HEK293 (cell line): Measurements from ENCODE around the gene ZNF664.

Experiments used
- CTCF ChIA-PET: fragments of 350-600 bp; formaldehyde crosslinking; extraction: SDS; loops from one replicate; lab custom pipeline; 2021; ENCODE audit warnings: antibody characterized with exemption; lab: Yijun Ruan, JAX
- POLR2A ChIA-PET: fragments of 300-600 bp; formaldehyde crosslinking; extraction: SDS; loops from one replicate; lab custom pipeline; 2020; ENCODE audit warnings: antibody characterized with exemption, inconsistent platforms; lab: Yijun Ruan, JAX
- H3K27ac ChIP-seq: fragments of 200-500 bp; sonication (Bioruptor generic); 2 replicates; pipeline ENCODE4 v1.5.1; 2014; ENCODE audit warnings: low read depth, low read length, control low read depth, inconsistent platforms; ENCODE audit errors: extremely low read depth
- H3K36me3 ChIP-seq, 2 experiments: fragments of 200-500 bp in 1 of 2; sonication (Bioruptor generic) in 1 of 2; 1 replicate in 1 of 2; 2 replicates in 1 of 2; pipeline ENCODE4 v1.5.1; 2014 to 2017; ENCODE audit warnings: inconsistent platforms in 2 of 2, low read length in 2 of 2; ENCODE audit not compliant: control insufficient read depth in 2 of 2, insufficient read depth in 1 of 2
- H3K4me1 ChIP-seq: fragments of 200-500 bp; sonication (Bioruptor generic); 2 replicates; pipeline ENCODE4 v1.5.1; 2014; ENCODE audit warnings: mild to moderate bottlenecking, low read length, inconsistent platforms; ENCODE audit not compliant: control insufficient read depth, insufficient read depth
- H3K4me3 ChIP-seq: 2 replicates; pipeline ENCODE4 v1.5.1; 2011; ENCODE audit warnings: low read depth, mild to moderate bottlenecking, control low read depth, low read length, moderate library complexity
- H3K9me3 ChIP-seq: fragments of 200-500 bp; sonication (Bioruptor generic); 2 replicates; pipeline ENCODE4 v1.5.1; 2014; ENCODE audit warnings: low read depth, low read length, inconsistent platforms; ENCODE audit not compliant: control insufficient read depth, insufficient read depth
- KLF1 ChIP-seq: fragments of 450-650 bp; formaldehyde crosslinking; IDR thresholded peaks from 2 replicates; pipeline ENCODE4 v1.5.1; 2016; ENCODE audit warnings: missing biosample characterization, missing genetic modification characterization
- KLF9 ChIP-seq: fragments of 450-650 bp; formaldehyde crosslinking; IDR thresholded peaks from 2 replicates; pipeline ENCODE4 v1.5.1; 2016; ENCODE audit warnings: missing biosample characterization, missing genetic modification characterization, low read depth
- REPIN1 ChIP-seq: fragments of 450-650 bp; formaldehyde crosslinking; IDR thresholded peaks from 2 replicates; pipeline ENCODE4 v1.5.1; 2017; ENCODE audit warnings: missing biosample characterization, missing genetic modification characterization, low read depth
- SP3 ChIP-seq: fragments of 450-650 bp; formaldehyde crosslinking; IDR thresholded peaks from 2 replicates; pipeline ENCODE4 v1.5.1; 2016; ENCODE audit warnings: missing biosample characterization, missing genetic modification characterization
- ZBTB20 ChIP-seq: fragments of 450-650 bp; formaldehyde crosslinking; IDR thresholded peaks from 2 replicates; pipeline ENCODE4 v1.5.1; 2016; ENCODE audit warnings: missing biosample characterization, missing genetic modification characterization
- ZIC2 ChIP-seq: fragments of 450-650 bp; formaldehyde crosslinking; IDR thresholded peaks from 2 replicates; pipeline ENCODE4 v1.5.1; 2016; ENCODE audit warnings: missing biosample characterization, missing genetic modification characterization
- ZNF239 ChIP-seq: fragments of 450-650 bp; formaldehyde crosslinking; IDR thresholded peaks from 2 replicates; pipeline ENCODE4 v1.5.1; 2016; ENCODE audit warnings: missing biosample characterization, missing genetic modification characterization
- ZNF248 ChIP-seq: fragments of 450-650 bp; formaldehyde crosslinking; IDR thresholded peaks from 2 replicates; pipeline ENCODE4 v1.5.1; 2017; ENCODE audit warnings: missing biosample characterization, missing genetic modification characterization
- ZNF266 ChIP-seq: fragments of 450-650 bp; formaldehyde crosslinking; IDR thresholded peaks from 2 replicates; pipeline ENCODE4 v1.5.1; 2016; ENCODE audit warnings: missing biosample characterization, missing genetic modification characterization, low read depth
- ZNF324 ChIP-seq: fragments of 450-650 bp; formaldehyde crosslinking; IDR thresholded peaks from 2 replicates; pipeline ENCODE4 v1.5.1; 2016; ENCODE audit warnings: missing biosample characterization, missing genetic modification characterization
- ZNF391 ChIP-seq: fragments of 450-650 bp; formaldehyde crosslinking; IDR thresholded peaks from 2 replicates; pipeline ENCODE4 v1.5.1; 2016; ENCODE audit warnings: low read depth, missing biosample characterization, missing genetic modification characterization, borderline replicate concordance
- ZNF416 ChIP-seq: fragments of 450-650 bp; formaldehyde crosslinking; IDR thresholded peaks from 2 replicates; pipeline ENCODE4 v1.5.1; 2016; ENCODE audit warnings: missing biosample characterization, missing genetic modification characterization
- ZNF549 ChIP-seq: fragments of 450-650 bp; IDR thresholded peaks from 2 replicates; pipeline ENCODE4 v1.5.1; 2018; ENCODE audit warnings: missing biosample characterization, missing genetic modification characterization, mild to moderate bottlenecking, inconsistent platforms, moderate library complexity
- ZNF701 ChIP-seq: fragments of 450-650 bp; formaldehyde crosslinking; IDR thresholded peaks from 2 replicates; pipeline ENCODE4 v1.5.1; 2016; ENCODE audit warnings: missing biosample characterization, missing genetic modification characterization
- ZNF707 ChIP-seq: fragments of 450-650 bp; formaldehyde crosslinking; IDR thresholded peaks from 2 replicates; pipeline ENCODE4 v1.5.1; 2016; ENCODE audit warnings: missing biosample characterization, missing genetic modification characterization
- ZNF777 ChIP-seq: fragments of 450-650 bp; formaldehyde crosslinking; IDR thresholded peaks from 2 replicates; pipeline ENCODE4 v1.5.1; 2017; ENCODE audit warnings: missing biosample characterization, missing genetic modification characterization, borderline replicate concordance
- TF ChIP-seq, protein P1 (sequence below): fragments of 450-650 bp; formaldehyde crosslinking; IDR thresholded peaks from 2 replicates; pipeline ENCODE4 v1.5.1; 2016; ENCODE audit warnings: missing biosample characterization, missing genetic modification characterization
- TF ChIP-seq, protein P2 (sequence below): IDR thresholded peaks from 2 replicates; pipeline ENCODE4 v1.6.1; 2011; ENCODE audit warnings: mild to moderate bottlenecking, low read depth, low read length, borderline replicate concordance
- TF ChIP-seq, protein P3 (sequence below): fragments of 450-650 bp; formaldehyde crosslinking; conservative IDR thresholded peaks from 2 replicates; pipeline ENCODE4 v1.5.1; 2016; ENCODE audit warnings: low read depth, missing biosample characterization, missing genetic modification characterization
- TF ChIP-seq, protein P4 (sequence below): fragments of 450-650 bp; formaldehyde crosslinking; IDR thresholded peaks from 2 replicates; pipeline ENCODE4 v1.5.1; 2016; ENCODE audit warnings: missing biosample characterization, missing genetic modification characterization
- TF ChIP-seq, protein P5 (sequence below): fragments of 450-650 bp; formaldehyde crosslinking; IDR thresholded peaks from 2 replicates; pipeline ENCODE4 v1.5.1; 2017; ENCODE audit warnings: missing biosample characterization, missing genetic modification characterization

Gene ZNF664

DNA sequence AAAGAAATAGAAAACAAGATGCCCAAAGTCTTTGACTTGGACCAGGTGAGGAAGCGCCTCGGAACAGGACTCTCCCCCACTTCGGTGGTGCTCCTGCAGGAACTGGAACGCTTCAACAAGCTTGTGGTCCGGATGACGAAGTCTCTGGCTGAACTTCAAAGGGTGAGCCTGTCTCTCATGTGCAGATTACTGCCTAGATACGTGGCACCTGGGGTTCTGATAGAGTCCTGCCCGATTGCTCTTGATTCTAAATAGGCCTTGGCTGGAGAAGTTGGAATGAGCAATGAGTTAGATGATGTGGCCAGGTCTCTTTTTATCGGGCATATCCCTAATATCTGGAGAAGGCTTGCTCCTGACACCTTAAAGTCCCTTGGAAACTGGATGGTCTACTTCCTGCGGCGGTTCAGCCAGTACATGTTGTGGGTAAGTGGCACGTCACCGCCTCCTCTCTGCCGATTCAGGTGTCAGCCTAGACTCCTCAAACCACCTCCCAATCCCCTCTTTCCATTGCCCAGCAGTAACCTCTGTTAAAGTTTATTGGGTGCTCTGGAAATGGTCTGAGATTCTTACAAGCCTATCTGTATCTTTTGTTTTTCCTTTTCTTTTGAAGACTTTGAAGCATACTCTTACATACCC lies 41.2 kb upstream of the ZNF664 start (continued):
- TF ChIP-seq, protein P1, sequence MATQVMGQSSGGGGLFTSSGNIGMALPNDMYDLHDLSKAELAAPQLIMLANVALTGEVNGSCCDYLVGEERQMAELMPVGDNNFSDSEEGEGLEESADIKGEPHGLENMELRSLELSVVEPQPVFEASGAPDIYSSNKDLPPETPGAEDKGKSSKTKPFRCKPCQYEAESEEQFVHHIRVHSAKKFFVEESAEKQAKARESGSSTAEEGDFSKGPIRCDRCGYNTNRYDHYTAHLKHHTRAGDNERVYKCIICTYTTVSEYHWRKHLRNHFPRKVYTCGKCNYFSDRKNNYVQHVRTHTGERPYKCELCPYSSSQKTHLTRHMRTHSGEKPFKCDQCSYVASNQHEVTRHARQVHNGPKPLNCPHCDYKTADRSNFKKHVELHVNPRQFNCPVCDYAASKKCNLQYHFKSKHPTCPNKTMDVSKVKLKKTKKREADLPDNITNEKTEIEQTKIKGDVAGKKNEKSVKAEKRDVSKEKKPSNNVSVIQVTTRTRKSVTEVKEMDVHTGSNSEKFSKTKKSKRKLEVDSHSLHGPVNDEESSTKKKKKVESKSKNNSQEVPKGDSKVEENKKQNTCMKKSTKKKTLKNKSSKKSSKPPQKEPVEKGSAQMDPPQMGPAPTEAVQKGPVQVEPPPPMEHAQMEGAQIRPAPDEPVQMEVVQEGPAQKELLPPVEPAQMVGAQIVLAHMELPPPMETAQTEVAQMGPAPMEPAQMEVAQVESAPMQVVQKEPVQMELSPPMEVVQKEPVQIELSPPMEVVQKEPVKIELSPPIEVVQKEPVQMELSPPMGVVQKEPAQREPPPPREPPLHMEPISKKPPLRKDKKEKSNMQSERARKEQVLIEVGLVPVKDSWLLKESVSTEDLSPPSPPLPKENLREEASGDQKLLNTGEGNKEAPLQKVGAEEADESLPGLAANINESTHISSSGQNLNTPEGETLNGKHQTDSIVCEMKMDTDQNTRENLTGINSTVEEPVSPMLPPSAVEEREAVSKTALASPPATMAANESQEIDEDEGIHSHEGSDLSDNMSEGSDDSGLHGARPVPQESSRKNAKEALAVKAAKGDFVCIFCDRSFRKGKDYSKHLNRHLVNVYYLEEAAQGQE (tag by site-specific recombination) = no peak
- no peak for TF ChIP-seq ZNF777 (tag by site-specific recombination)
- TF ChIP-seq, protein P2, sequence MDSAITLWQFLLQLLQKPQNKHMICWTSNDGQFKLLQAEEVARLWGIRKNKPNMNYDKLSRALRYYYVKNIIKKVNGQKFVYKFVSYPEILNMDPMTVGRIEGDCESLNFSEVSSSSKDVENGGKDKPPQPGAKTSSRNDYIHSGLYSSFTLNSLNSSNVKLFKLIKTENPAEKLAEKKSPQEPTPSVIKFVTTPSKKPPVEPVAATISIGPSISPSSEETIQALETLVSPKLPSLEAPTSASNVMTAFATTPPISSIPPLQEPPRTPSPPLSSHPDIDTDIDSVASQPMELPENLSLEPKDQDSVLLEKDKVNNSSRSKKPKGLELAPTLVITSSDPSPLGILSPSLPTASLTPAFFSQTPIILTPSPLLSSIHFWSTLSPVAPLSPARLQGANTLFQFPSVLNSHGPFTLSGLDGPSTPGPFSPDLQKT = no peak
- no peak for TF ChIP-seq ZIC2 (tag by site-specific recombination)
- no peak for TF ChIP-seq KLF9 (tag by site-specific recombination)
- TF ChIP-seq, protein P3, sequence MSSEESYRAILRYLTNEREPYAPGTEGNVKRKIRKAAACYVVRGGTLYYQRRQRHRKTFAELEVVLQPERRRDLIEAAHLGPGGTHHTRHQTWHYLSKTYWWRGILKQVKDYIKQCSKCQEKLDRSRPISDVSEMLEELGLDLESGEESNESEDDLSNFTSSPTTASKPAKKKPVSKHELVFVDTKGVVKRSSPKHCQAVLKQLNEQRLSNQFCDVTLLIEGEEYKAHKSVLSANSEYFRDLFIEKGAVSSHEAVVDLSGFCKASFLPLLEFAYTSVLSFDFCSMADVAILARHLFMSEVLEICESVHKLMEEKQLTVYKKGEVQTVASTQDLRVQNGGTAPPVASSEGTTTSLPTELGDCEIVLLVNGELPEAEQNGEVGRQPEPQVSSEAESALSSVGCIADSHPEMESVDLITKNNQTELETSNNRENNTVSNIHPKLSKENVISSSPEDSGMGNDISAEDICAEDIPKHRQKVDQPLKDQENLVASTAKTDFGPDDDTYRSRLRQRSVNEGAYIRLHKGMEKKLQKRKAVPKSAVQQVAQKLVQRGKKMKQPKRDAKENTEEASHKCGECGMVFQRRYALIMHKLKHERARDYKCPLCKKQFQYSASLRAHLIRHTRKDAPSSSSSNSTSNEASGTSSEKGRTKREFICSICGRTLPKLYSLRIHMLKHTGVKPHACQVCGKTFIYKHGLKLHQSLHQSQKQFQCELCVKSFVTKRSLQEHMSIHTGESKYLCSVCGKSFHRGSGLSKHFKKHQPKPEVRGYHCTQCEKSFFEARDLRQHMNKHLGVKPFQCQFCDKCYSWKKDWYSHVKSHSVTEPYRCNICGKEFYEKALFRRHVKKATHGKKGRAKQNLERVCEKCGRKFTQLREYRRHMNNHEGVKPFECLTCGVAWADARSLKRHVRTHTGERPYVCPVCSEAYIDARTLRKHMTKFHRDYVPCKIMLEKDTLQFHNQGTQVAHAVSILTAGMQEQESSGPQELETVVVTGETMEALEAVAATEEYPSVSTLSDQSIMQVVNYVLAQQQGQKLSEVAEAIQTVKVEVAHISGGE (tag by site-specific recombination) = no peak
- TF ChIP-seq SP3 = no peak

DNA sequence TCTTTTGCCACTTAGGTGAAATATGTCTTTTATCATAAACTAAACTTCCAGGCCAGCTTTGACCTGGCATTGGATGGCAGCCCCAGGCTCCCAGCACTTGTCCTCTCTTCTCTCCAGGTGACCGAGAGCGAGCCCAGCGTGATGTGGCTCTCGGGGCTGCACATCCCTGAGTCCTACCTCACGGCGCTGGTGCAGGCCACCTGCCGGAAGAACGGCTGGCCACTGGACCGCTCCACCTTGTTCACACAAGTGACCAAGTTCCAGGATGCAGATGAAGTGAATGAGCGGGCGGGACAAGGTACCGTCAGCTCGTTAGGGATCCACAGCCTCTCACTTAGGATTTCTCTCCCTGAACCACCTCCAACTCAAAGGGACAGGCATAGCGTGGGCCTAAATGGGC lies 39.8 kb upstream of the ZNF664 start:
- Histone ChIP-seq H3K27ac (no peak overlapping the region), H3K4me3 (no peak overlapping the region), H3K4me1 (no peaks in the 10 kb centered on the region), H3K36me3 (peaks cover 0 to 20% of the 10 kb centered on the region in 2 experiments; a peak in 1 of 3 replicates), H3K9me3 (no peaks in the 10 kb centered on the region)
- ChIA-PET POLR2A (no interaction called here), CTCF (no interaction called here)
- TF ChIP-seq ZNF416 (tag by site-specific recombination) (no peak), REPIN1 (no peak), ZNF239 (tag by site-specific recombination) (no peak), ZNF707 (tag by site-specific recombination) (no peak), ZNF266 (tag by site-specific recombination) (no peak), KLF1 (tag by site-specific recombination) (no peak), ZBTB20 (tag by site-specific recombination) (no peak), ZNF391 (tag by site-specific recombination) (no peak), ZNF324 (tag by site-specific recombination) (no peak), ZNF248 (no peak), ZNF701 (tag by site-specific recombination) (no peak), ZNF549 (tag by site-specific recombination) (no peak)
- TF ChIP-seq, protein P4, sequence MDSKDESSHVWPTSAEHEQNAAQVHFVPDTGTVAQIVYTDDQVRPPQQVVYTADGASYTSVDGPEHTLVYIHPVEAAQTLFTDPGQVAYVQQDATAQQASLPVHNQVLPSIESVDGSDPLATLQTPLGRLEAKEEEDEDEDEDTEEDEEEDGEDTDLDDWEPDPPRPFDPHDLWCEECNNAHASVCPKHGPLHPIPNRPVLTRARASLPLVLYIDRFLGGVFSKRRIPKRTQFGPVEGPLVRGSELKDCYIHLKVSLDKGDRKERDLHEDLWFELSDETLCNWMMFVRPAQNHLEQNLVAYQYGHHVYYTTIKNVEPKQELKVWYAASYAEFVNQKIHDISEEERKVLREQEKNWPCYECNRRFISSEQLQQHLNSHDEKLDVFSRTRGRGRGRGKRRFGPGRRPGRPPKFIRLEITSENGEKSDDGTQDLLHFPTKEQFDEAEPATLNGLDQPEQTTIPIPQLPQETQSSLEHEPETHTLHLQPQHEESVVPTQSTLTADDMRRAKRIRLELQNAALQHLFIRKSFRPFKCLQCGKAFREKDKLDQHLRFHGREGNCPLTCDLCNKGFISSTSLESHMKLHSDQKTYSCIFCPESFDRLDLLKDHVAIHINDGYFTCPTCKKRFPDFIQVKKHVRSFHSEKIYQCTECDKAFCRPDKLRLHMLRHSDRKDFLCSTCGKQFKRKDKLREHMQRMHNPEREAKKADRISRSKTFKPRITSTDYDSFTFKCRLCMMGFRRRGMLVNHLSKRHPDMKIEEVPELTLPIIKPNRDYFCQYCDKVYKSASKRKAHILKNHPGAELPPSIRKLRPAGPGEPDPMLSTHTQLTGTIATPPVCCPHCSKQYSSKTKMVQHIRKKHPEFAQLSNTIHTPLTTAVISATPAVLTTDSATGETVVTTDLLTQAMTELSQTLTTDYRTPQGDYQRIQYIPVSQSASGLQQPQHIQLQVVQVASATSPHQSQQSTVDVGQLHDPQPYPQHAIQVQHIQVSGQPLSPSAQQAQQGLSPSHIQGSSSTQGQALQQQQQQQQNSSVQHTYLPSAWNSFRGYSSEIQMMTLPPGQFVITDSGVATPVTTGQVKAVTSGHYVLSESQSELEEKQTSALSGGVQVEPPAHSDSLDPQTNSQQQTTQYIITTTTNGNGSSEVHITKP = no peak
- TF ChIP-seq, protein P5, sequence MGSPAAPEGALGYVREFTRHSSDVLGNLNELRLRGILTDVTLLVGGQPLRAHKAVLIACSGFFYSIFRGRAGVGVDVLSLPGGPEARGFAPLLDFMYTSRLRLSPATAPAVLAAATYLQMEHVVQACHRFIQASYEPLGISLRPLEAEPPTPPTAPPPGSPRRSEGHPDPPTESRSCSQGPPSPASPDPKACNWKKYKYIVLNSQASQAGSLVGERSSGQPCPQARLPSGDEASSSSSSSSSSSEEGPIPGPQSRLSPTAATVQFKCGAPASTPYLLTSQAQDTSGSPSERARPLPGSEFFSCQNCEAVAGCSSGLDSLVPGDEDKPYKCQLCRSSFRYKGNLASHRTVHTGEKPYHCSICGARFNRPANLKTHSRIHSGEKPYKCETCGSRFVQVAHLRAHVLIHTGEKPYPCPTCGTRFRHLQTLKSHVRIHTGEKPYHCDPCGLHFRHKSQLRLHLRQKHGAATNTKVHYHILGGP = no peak
- TF ChIP-seq, protein P2 = no peak
